Neural cell (in vitro differentiated cells): Measurements from ENCODE around the gene SMIM17. TPM values are rescaled to one million over a fixed set of nuclear protein-coding genes. Genes with fewer than 3 reads are reported as not detected.

ENCODE experiments used
- H2AFZ ChIP-seq: fragments of 200-600, 300-800 bp; sonication (generic), shearing (Covaris generic); 2 replicates; pipeline ENCODE4 v1.6.0; 2014; ENCODE audit warnings: low read depth, mild to moderate bottlenecking, antibody characterized with exemption, low read length, moderate library complexity
- H3F3A ChIP-seq: fragments of 200-600 bp; shearing (Covaris generic); 2 replicates; pipeline ENCODE4 v1.6.1; 2016; ENCODE audit warnings: mild to moderate bottlenecking, moderate library complexity, mixed read lengths, antibody characterized with exemption, low read length; ENCODE audit not compliant: insufficient read depth, poor library complexity, severe bottlenecking
- H3K27ac ChIP-seq: fragments of 200-600, 300-800 bp; sonication (generic), shearing (Covaris generic); 2 replicates; pipeline ENCODE4 v1.5.1; 2014; ENCODE audit warnings: mild to moderate bottlenecking, low read length, moderate library complexity
- H3K27me3 ChIP-seq: fragments of 300-800, 200-600 bp; sonication (generic), shearing (Covaris generic); 2 replicates; pipeline ENCODE4 v1.6.0; 2014; ENCODE audit warnings: mild to moderate bottlenecking, low read depth, low read length, moderate library complexity; ENCODE audit not compliant: insufficient read depth
- H3K36me3 ChIP-seq: fragments of 300-800, 200-600 bp; sonication (generic), shearing (Covaris generic); 2 replicates; pipeline ENCODE4 v1.5.1; 2014; ENCODE audit warnings: mild to moderate bottlenecking, antibody characterized with exemption, low read length, moderate library complexity; ENCODE audit not compliant: insufficient read depth
- H3K4me2 ChIP-seq: fragments of 300-800, 200-600 bp; sonication (generic), shearing (Covaris generic); 2 replicates; pipeline ENCODE4 v1.6.0; 2014; ENCODE audit warnings: mild to moderate bottlenecking, low read length
- H3K4me3 ChIP-seq: fragments of 300-800, 200-600 bp; sonication (generic), shearing (Covaris generic); 2 replicates; pipeline ENCODE4 v1.5.1; 2014; ENCODE audit warnings: mild to moderate bottlenecking, low read length, moderate library complexity
- H3K79me2 ChIP-seq: fragments of 200-600 bp; shearing (Covaris generic); replicated peaks from 2 replicates; pipeline ENCODE4 v1.6.0; 2014; ENCODE audit warnings: mild to moderate bottlenecking, low read length, moderate library complexity; ENCODE audit not compliant: insufficient read depth
- H3K9ac ChIP-seq: fragments of 300-800, 200-600 bp; sonication (generic), shearing (Covaris generic); 2 replicates; pipeline ENCODE4 v1.6.1; 2016; ENCODE audit warnings: mild to moderate bottlenecking, low read length, mixed read lengths
- H3K9me2 ChIP-seq: fragments of 200-600 bp; shearing (Covaris generic); 2 replicates; pipeline ENCODE4 v1.6.1; 2016; ENCODE audit warnings: mild to moderate bottlenecking, low read length, mixed read lengths; ENCODE audit not compliant: insufficient read depth
- H3K9me3 ChIP-seq: fragments of 200-600, 300-800 bp; sonication (generic), shearing (Covaris generic); 2 replicates; pipeline ENCODE4 v1.6.1; 2016; ENCODE audit warnings: mild to moderate bottlenecking, mixed run types, low read length, moderate library complexity, mixed read lengths
- H4K20me1 ChIP-seq: fragments of 200-600 bp; shearing (Covaris generic); 2 replicates; pipeline ENCODE4 v1.6.1; 2016; ENCODE audit warnings: mild to moderate bottlenecking, mixed run types; ENCODE audit not compliant: insufficient read depth
- EP300 ChIP-seq: fragments of 450-650 bp; conservative IDR thresholded peaks from 2 replicates; pipeline ENCODE4 v1.6.1; 2014; ENCODE audit warnings: antibody characterized with exemption, mild to moderate bottlenecking, moderate library complexity; ENCODE audit not compliant: poor library complexity, severe bottlenecking
- EZH2 ChIP-seq: fragments of 200-600, 300-800 bp; shearing (Covaris generic), sonication (generic); IDR thresholded peaks from 2 replicates; pipeline ENCODE4 v1.6.1; 2014; ENCODE audit warnings: antibody characterized with exemption, low read length, borderline replicate concordance, mild to moderate bottlenecking; ENCODE audit not compliant: insufficient read depth, poor library complexity, severe bottlenecking
- MXI1 ChIP-seq: fragments of 450-650 bp; conservative IDR thresholded peaks from 2 replicates; pipeline ENCODE4 v1.6.1; 2014; ENCODE audit warnings: antibody characterized with exemption, mild to moderate bottlenecking; ENCODE audit not compliant: poor library complexity, severe bottlenecking
- POLR2AphosphoS5 ChIP-seq: IDR thresholded peaks from 2 replicates; pipeline ENCODE4 v1.6.1; 2012
- RAD21 ChIP-seq: fragments of 450-650 bp; conservative IDR thresholded peaks from 2 replicates; pipeline ENCODE4 v1.6.1; 2014; ENCODE audit warnings: antibody characterized with exemption, mild to moderate bottlenecking, moderate library complexity
- SMC3 ChIP-seq: fragments of 450-650 bp; conservative IDR thresholded peaks from 2 replicates; pipeline ENCODE4 v1.6.1; 2014; ENCODE audit warnings: antibody characterized with exemption, mild to moderate bottlenecking, moderate library complexity; ENCODE audit not compliant: poor library complexity
- TAF1 ChIP-seq: IDR thresholded peaks from 2 replicates; pipeline ENCODE4 v1.6.1; 2012; ENCODE audit warnings: low read depth
- polyA plus RNA-seq: library from polyadenylated mRNA; depleted of rRNA; stranded (reverse); fragments of >200 nt; gene quantifications from 2 replicates; pipeline ENCODE4 v1.2.3, GENCODE V29; 2014
- TF ChIP-seq, protein P1 (sequence below): fragments of 450-650 bp; IDR thresholded peaks from 2 replicates; pipeline ENCODE4 v1.5.1; 2014; ENCODE audit warnings: antibody characterized with exemption, mild to moderate bottlenecking, moderate library complexity; ENCODE audit not compliant: poor library complexity, severe bottlenecking
- TF ChIP-seq, protein P2 (sequence below): IDR thresholded peaks from 2 replicates; pipeline ENCODE4 v1.6.1; 2012; ENCODE audit warnings: borderline replicate concordance

SMIM17 gene
- polyA plus RNA-seq, 1 donor from 2014 or later = 14.2 TPM

DNA sequence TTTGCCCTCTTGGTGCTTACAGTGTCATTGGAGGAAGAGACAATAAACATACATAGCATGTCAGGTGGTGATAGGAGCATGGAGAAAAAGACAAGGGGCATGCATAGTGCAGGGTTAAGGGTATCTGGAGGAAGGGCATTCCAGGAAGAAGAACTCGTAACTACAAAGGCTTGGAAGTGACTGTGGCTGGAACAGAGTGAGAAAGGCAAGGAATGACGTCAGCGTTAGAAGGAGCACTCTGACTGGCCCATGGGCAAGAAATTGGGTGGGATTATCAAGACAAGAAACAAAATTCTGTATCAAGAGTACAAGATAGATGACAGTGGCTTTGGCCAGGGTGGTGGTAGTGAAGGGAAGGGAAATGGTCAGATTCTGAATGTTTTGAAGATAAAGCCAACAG lies 11.2 kb downstream of the SMIM17 start:
- Histone ChIP-seq H3K4me2 (no peak overlapping the region), H3K27ac (no peak overlapping the region), H3F3A (no peaks in the 10 kb centered on the region), H3K9ac (no peak overlapping the region), H3K27me3 (no peaks in the 10 kb centered on the region), H3K36me3 (no peaks in the 10 kb centered on the region), H3K9me3 (peaks cover 13% of the 10 kb centered on the region), H3K79me2 (no peaks in the 10 kb centered on the region), H4K20me1 (no peaks in the 10 kb centered on the region), H3K9me2 (no peaks in the 10 kb centered on the region), H3K4me3 (no peak overlapping the region), H2AFZ (no peak overlapping the region)
- TF ChIP-seq TAF1 (no peak), MXI1 (no peak), EZH2 (no peak), SMC3 (no peak), POLR2AphosphoS5 (no peak), EP300 (no peak), RAD21 (no peak)
- TF ChIP-seq, protein P1, sequence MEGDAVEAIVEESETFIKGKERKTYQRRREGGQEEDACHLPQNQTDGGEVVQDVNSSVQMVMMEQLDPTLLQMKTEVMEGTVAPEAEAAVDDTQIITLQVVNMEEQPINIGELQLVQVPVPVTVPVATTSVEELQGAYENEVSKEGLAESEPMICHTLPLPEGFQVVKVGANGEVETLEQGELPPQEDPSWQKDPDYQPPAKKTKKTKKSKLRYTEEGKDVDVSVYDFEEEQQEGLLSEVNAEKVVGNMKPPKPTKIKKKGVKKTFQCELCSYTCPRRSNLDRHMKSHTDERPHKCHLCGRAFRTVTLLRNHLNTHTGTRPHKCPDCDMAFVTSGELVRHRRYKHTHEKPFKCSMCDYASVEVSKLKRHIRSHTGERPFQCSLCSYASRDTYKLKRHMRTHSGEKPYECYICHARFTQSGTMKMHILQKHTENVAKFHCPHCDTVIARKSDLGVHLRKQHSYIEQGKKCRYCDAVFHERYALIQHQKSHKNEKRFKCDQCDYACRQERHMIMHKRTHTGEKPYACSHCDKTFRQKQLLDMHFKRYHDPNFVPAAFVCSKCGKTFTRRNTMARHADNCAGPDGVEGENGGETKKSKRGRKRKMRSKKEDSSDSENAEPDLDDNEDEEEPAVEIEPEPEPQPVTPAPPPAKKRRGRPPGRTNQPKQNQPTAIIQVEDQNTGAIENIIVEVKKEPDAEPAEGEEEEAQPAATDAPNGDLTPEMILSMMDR = no peak
- TF ChIP-seq, protein P2, sequence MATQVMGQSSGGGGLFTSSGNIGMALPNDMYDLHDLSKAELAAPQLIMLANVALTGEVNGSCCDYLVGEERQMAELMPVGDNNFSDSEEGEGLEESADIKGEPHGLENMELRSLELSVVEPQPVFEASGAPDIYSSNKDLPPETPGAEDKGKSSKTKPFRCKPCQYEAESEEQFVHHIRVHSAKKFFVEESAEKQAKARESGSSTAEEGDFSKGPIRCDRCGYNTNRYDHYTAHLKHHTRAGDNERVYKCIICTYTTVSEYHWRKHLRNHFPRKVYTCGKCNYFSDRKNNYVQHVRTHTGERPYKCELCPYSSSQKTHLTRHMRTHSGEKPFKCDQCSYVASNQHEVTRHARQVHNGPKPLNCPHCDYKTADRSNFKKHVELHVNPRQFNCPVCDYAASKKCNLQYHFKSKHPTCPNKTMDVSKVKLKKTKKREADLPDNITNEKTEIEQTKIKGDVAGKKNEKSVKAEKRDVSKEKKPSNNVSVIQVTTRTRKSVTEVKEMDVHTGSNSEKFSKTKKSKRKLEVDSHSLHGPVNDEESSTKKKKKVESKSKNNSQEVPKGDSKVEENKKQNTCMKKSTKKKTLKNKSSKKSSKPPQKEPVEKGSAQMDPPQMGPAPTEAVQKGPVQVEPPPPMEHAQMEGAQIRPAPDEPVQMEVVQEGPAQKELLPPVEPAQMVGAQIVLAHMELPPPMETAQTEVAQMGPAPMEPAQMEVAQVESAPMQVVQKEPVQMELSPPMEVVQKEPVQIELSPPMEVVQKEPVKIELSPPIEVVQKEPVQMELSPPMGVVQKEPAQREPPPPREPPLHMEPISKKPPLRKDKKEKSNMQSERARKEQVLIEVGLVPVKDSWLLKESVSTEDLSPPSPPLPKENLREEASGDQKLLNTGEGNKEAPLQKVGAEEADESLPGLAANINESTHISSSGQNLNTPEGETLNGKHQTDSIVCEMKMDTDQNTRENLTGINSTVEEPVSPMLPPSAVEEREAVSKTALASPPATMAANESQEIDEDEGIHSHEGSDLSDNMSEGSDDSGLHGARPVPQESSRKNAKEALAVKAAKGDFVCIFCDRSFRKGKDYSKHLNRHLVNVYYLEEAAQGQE = no peak

DNA sequence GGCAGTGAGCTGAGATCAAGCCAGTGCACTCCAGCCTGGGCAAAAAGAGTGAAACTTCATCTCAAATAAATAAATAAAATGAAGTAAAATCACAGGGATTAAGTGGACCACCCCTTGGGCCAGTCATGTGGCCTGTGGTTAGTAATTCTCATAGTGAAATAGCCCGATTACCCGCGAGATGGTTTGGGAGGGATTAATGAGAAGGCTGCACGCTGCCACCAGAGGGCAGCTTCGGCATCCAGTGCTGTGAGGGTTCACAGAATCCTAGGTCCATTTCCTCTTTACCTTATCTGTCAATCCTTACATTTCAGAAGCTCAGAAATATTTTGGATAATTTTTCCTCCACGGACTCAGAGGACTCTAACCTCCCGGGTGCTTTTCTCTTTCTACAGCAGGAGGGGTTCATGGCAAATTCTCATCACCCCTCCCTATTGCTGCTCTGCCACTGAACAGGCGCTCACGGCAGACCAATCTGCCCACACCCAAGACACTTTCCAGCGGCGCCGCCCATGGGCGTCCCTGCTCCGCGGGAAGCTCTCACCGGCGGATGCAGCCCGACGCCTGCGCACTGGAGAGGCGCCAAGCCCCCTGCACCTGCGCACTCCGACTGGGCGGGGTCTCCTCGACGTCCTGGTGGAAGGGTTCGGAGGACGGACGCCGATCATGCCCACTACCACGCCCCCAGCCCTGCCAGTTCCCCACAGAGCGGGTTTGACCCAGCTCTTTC lies 17.6 kb downstream of the SMIM17 start:
- no peaks in the 10 kb centered on the region for H3K79me2 ChIP-seq
- H3K9ac ChIP-seq = no peak overlapping the region
- no peaks in the 10 kb centered on the region for H3F3A ChIP-seq
- no peak overlapping the region for H2AFZ ChIP-seq
- H3K9me3 ChIP-seq = peaks cover 25% of the 10 kb centered on the region
- H3K9me2 ChIP-seq = no peaks in the 10 kb centered on the region
- H3K36me3 ChIP-seq = no peaks in the 10 kb centered on the region
- TF ChIP-seq EP300 = no peak
- no peak overlapping the region for H3K4me3 ChIP-seq
- no peaks in the 10 kb centered on the region for H4K20me1 ChIP-seq
- H3K4me2 ChIP-seq = no peak overlapping the region
- H3K27me3 ChIP-seq = no peaks in the 10 kb centered on the region
- no peak overlapping the region for H3K27ac ChIP-seq

DNA sequence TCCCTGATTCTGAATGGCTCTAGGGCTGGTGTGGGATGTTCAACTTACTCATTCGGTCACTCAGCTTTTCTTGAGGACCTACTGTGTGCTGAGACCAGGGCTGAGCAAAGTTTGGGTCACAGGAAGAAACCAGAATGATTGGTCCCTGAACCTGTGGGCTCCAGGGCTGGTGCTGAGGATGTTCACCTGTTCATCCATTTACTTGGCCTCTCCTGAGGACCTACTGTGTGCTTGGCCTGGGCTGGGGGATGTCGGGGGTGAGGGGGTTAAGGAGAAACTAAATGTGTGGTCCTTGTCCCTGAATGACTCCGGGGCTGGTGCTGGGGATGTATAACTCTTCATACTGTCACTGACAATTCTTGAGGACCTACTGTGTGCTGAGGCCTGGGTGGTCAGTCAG lies 18.3 kb downstream of the SMIM17 start:
- Histone ChIP-seq H2AFZ (no peak overlapping the region), H3K9me2 (no peaks in the 10 kb centered on the region), H3K4me2 (no peak overlapping the region), H3K9ac (no peak overlapping the region), H3F3A (no peaks in the 10 kb centered on the region), H3K36me3 (no peaks in the 10 kb centered on the region), H3K9me3 (peaks cover 22% of the 10 kb centered on the region), H4K20me1 (no peaks in the 10 kb centered on the region), H3K4me3 (no peak overlapping the region), H3K27me3 (no peaks in the 10 kb centered on the region), H3K27ac (no peak overlapping the region), H3K79me2 (no peaks in the 10 kb centered on the region)
- no peak for TF ChIP-seq SMC3
- TF ChIP-seq RAD21 = no peak
- TF ChIP-seq, protein P1 = no peak
- no peak for TF ChIP-seq EP300
- no peak for TF ChIP-seq EZH2
- no peak for TF ChIP-seq POLR2AphosphoS5
- TF ChIP-seq TAF1 = no peak
- TF ChIP-seq MXI1 = no peak
- TF ChIP-seq, protein P2 = no peak
